ENCODE results near the gene KCNJ9. TPM values are rescaled to one million over a fixed set of nuclear protein-coding genes. Genes with fewer than 3 reads are reported as not detected.

The KCNJ9 gene
- total and polyA plus RNA-seq, 2 of the 13 experiments (the other 11 are each of a cell fraction or from before 2014, with no cell fraction given) = not detected

GRCh38 chr1:160108888-160109662, 27.7 kb downstream of the KCNJ9 start:
- in situ Hi-C loops (cut with HindIII; ENCODE audit: extremely low pct_ligation_motif_present, low pct_unique_long_range_greater_than_20kb) = loop anchor here (10.0 kb wide), 1 partner anchor 106 kb away; no protein-coding TSS in a partner anchor
- ATAC-seq (peak; percentile 77), DNase-seq (ENCODE audit: low spot score) (peak; percentile 80), FAIRE-seq (peak; percentile 79)
- H3K9me3 ChIP-seq (ENCODE audit: low read length) = no peaks in the 10 kb centered on the region
- H3K4me1 ChIP-seq (ENCODE audit: insufficient read depth, low read length) = peaks cover 75% of the 10 kb centered on the region
- POLR2A ChIA-PET = no interaction called here
- intact Hi-C loops (cut with micrococcal nuclease; ENCODE audit: unreplicated experiment) = loop anchor here (2.0 kb wide), 1 partner anchor 144 kb away; no protein-coding TSS in a partner anchor
- H2AFZ ChIP-seq (ENCODE audit: low read length) = no peak overlapping the region
- H3K79me2 ChIP-seq (ENCODE audit: insufficient read depth, low read length) = no peaks in the 10 kb centered on the region
- H3K27ac ChIP-seq (ENCODE audit: extremely low read length, insufficient read depth, low read length) = peak overlapping the region; percentile 70
- H4K20me1 ChIP-seq (ENCODE audit: insufficient read depth, low read length) = no peaks in the 10 kb centered on the region
- CTCF ChIA-PET (ENCODE audit: low intra/inter-chr PET ratio, low total read pairs) = interaction anchor here (0.7 kb wide), 1 partner anchor 55 kb away, joined by 3 read pairs; no protein-coding TSS in a partner anchor
- H3K9ac ChIP-seq (ENCODE audit: insufficient read depth, low read depth, low read length) = peak overlapping the region; percentile 24; the same call in 1 of the 2 replicates
- H3K27me3 ChIP-seq (ENCODE audit: control insufficient read depth in 1 of 2, insufficient read depth in 2 of 2, low read length in 2 of 2) = no peaks in the 10 kb centered on the region
- H3K36me3 ChIP-seq (replicated peaks in 1 of 2; ENCODE audit: control insufficient read depth in 1 of 2, insufficient read depth in 2 of 2, low read length in 2 of 2) = no peaks in the 10 kb centered on the region; a peak in 1 of 5 replicates
- peak overlapping the region in 2 of 3 experiments; percentile 19 to 38; a peak in 2 of 6 replicates for H3K4me3 ChIP-seq (replicated peaks in 1 of 3; ENCODE audit: insufficient read depth in 1 of 3, low read depth in 2 of 3, low read length in 3 of 3)
- peak overlapping the region; percentile 79 for H3K4me2 ChIP-seq (ENCODE audit: low read depth, low read length)
- 0% methylated on average over 5 of the region's 6 CpGs for WGBS (ENCODE audit: low lambda C conversion rate)
- no TSS peak for BruUV-seq (replicated peaks)
- no peak for TF ChIP-seq ZNF280B (CRISPR knock-in tag; IDR thresholded peaks at IDR 0.05; ENCODE audit: borderline replicate concordance)
- 0 out of 2 replicates have a peak, but pooled peaks have one; percentile 5 for TF ChIP-seq FOSL2 (CRISPR knock-in tag; IDR thresholded peaks at IDR 0.05)
- no peak for TF ChIP-seq GZF1 (CRISPR knock-in tag; IDR thresholded peaks at IDR 0.05)
- TF ChIP-seq TARDBP (CRISPR knock-in tag; IDR thresholded peaks at IDR 0.05) = peak; percentile 49; the same call in 1 of the 2 replicates
- TF ChIP-seq NFIB (CRISPR knock-in tag; IDR thresholded peaks at IDR 0.05; ENCODE audit: borderline replicate concordance) = no peak
- TF ChIP-seq REPIN1 (CRISPR knock-in tag; IDR thresholded peaks at IDR 0.05; ENCODE audit: borderline replicate concordance, low read depth) = peak; percentile 17; the same call in 1 of the 2 replicates
- peak; percentile 61; the same call in 1 of the 2 replicates for TF ChIP-seq ZNF280D (CRISPR knock-in tag; IDR thresholded peaks at IDR 0.05)
- no peak for TF ChIP-seq SMAD3 (CRISPR knock-in tag; IDR thresholded peaks at IDR 0.05)
- no peak for TF ChIP-seq SRY (CRISPR knock-in tag; IDR thresholded peaks at IDR 0.05)
- TF ChIP-seq ADNP (CRISPR knock-in tag; IDR thresholded peaks at IDR 0.05) = peak; percentile 15; the same call in 1 of the 2 replicates
- TF ChIP-seq ZNF607 (CRISPR knock-in tag; IDR thresholded peaks at IDR 0.05; ENCODE audit: borderline replicate concordance) = peak; percentile 52; the same call in 1 of the 2 replicates
- TF ChIP-seq DPF2 (CRISPR knock-in tag; IDR thresholded peaks at IDR 0.05; ENCODE audit: borderline replicate concordance, low read depth) = 0 out of 2 replicates have a peak, but pooled peaks have one; percentile 13
- peak; percentile 79 for TF ChIP-seq PAXIP1 (CRISPR knock-in tag; conservative IDR thresholded peaks at IDR 0.05)
